ENCODE data around the gene RBBP9.
"Not testable (repeated sequence)": the region's sequence is repeated elsewhere in the genome, so short reads cannot be mapped to it uniquely, and the experiment has no call there.

- TF ChIP-seq TCF7L2 (IDR thresholded peaks at IDR 0.05; ENCODE audit: low read depth, low read length): not testable (repeated sequence)
- TF ChIP-seq, protein P1, sequence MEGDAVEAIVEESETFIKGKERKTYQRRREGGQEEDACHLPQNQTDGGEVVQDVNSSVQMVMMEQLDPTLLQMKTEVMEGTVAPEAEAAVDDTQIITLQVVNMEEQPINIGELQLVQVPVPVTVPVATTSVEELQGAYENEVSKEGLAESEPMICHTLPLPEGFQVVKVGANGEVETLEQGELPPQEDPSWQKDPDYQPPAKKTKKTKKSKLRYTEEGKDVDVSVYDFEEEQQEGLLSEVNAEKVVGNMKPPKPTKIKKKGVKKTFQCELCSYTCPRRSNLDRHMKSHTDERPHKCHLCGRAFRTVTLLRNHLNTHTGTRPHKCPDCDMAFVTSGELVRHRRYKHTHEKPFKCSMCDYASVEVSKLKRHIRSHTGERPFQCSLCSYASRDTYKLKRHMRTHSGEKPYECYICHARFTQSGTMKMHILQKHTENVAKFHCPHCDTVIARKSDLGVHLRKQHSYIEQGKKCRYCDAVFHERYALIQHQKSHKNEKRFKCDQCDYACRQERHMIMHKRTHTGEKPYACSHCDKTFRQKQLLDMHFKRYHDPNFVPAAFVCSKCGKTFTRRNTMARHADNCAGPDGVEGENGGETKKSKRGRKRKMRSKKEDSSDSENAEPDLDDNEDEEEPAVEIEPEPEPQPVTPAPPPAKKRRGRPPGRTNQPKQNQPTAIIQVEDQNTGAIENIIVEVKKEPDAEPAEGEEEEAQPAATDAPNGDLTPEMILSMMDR (IDR thresholded peaks at IDR 0.05): not testable (repeated sequence)
Observed at GRCh38 chr20:18501672-18502071, 4.6 kb upstream of the RBBP9 start.
